ENCODE measurements around the gene TEPSIN.

The TEPSIN gene

DNA sequence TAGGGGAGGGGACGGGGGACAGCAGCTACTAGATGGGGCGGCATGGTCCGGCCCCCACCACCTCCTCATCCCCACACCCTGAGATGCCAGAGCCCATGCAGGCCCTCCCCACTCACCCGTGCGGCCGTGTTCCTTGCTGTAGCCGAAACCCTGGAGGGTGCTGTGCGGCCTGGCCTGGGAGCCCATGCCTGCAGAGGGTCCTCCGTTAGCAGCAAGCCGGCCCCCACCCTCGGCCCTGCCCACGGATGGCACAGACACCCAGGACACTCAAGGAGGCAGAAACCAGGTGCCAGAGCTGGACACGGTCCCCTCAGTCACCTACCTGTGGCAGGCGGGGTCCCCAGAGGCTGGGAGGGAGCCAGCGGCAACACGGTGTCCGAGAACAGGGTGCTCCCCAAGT is 5.5 kb downstream of the TEPSIN start:
- no peaks in the 10 kb centered on the region for H3K27me3 ChIP-seq (ENCODE audit: control insufficient read depth, insufficient read depth, low read length)
- no peak overlapping the region for H3K4me2 ChIP-seq (ENCODE audit: low read length)
- no peaks in the 10 kb centered on the region for H3K9me3 ChIP-seq (ENCODE audit: control insufficient read depth, low read length)
- H3K79me2 ChIP-seq = peaks cover 19% of the 10 kb centered on the region
- no peak overlapping the region for H3K27ac ChIP-seq
- H3K36me3 ChIP-seq (ENCODE audit: control insufficient read depth, insufficient read depth, low read length) = no peaks in the 10 kb centered on the region
- no peak overlapping the region for H2AFZ ChIP-seq
- no peak for TF ChIP-seq CTCF (IDR thresholded peaks at IDR 0.05)
- H3K4me3 ChIP-seq (ENCODE audit: low read depth, low read length) = no peak overlapping the region
- H3K9ac ChIP-seq = no peak overlapping the region
- peaks cover 9% of the 10 kb centered on the region for H3K4me1 ChIP-seq

DNA sequence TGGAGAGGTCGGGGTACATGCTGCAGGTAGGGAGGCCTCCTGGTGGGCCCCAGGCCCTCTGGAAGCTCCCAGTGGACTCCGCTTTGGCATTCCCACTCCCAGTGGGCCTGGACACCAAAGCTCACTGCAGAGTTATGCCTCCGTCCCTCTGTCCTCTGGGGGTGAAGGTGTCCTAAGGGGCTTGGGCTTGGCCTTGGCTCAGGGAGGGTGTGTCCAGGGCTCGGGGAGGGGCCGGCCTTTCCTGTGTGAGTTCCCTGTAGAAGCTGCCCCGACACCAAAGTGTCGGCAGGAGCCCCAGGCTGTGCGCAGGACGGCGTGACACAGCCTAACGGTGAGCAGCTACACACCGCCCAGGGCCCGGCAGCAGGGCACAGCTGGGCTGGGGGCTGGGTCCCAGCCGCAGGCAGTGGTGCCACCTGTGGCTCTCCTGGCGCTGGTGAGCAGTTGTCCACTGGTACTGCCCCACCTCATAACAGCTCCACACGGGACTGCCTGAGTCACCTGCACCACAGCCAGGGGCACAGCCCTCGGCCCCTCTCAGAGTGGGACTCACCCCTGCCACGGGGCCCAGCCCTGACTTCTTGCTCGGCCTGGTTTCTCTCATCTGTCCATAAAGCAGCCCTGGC is 6.1 kb downstream of the TEPSIN start:
- no peak for TF ChIP-seq CTCF (IDR thresholded peaks at IDR 0.05)
- H3K27me3 ChIP-seq (ENCODE audit: control insufficient read depth, insufficient read depth, low read length) = no peaks in the 10 kb centered on the region
- H2AFZ ChIP-seq = no peak overlapping the region
- no peak overlapping the region for H3K9ac ChIP-seq
- no peak overlapping the region for H3K4me2 ChIP-seq (ENCODE audit: low read length)
- peaks cover 13% of the 10 kb centered on the region for H3K79me2 ChIP-seq
- H3K4me1 ChIP-seq = peaks cover 5% of the 10 kb centered on the region
- H3K36me3 ChIP-seq (ENCODE audit: control insufficient read depth, insufficient read depth, low read length) = no peaks in the 10 kb centered on the region
- H3K27ac ChIP-seq = no peak overlapping the region
- H3K9me3 ChIP-seq (ENCODE audit: control insufficient read depth, low read length) = no peaks in the 10 kb centered on the region
- no peak overlapping the region for H3K4me3 ChIP-seq (ENCODE audit: low read depth, low read length)

GRCh38 chr17:81231766-81232581 is 6.9 kb downstream of the TEPSIN start:
- Histone ChIP-seq H3K27me3 (ENCODE audit: control insufficient read depth, insufficient read depth, low read length) (no peaks in the 10 kb centered on the region), H3K4me2 (ENCODE audit: low read length) (no peak overlapping the region), H3K79me2 (peaks cover 5% of the 10 kb centered on the region), H3K27ac (no peak overlapping the region), H2AFZ (no peak overlapping the region), H3K36me3 (ENCODE audit: control insufficient read depth, insufficient read depth, low read length) (no peaks in the 10 kb centered on the region), H3K9me3 (ENCODE audit: control insufficient read depth, low read length) (no peaks in the 10 kb centered on the region), H3K9ac (no peak overlapping the region), H3K4me1 (no peaks in the 10 kb centered on the region), H3K4me3 (ENCODE audit: low read depth, low read length) (no peak overlapping the region)
- no peak for TF ChIP-seq CTCF (IDR thresholded peaks at IDR 0.05)

DNA sequence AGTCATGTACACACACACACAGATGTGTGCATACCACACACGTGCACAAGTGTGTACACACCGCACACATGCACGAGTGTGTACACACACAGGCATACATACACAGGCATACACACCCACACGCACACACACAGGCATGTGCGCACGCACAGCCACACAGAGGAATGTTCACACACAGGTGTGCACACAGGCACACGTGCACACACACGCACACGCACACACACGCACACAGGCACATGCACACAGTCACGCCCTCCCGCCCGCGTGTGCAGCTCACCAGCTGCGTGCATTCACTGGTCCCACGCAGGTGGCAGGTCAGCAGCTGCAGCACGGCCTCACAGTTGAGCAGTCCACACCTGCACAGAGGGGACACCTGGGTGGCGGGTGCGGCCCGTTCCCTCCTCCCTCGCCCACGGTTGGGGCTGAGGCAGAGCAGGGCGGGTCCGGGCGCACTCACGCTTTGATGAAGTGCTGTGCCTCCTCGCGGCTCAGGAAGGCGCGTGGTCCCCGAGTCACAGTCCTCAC is 7.7 kb downstream of the TEPSIN start:
- H3K36me3 ChIP-seq (ENCODE audit: control insufficient read depth, insufficient read depth, low read length) = no peaks in the 10 kb centered on the region
- no peaks in the 10 kb centered on the region for H3K27me3 ChIP-seq (ENCODE audit: control insufficient read depth, insufficient read depth, low read length)
- H3K27ac ChIP-seq = no peak overlapping the region
- no peak for TF ChIP-seq CTCF (IDR thresholded peaks at IDR 0.05)
- peaks cover 2% of the 10 kb centered on the region for H3K79me2 ChIP-seq
- no peak overlapping the region for H3K4me3 ChIP-seq (ENCODE audit: low read depth, low read length)
- H3K9ac ChIP-seq = no peak overlapping the region
- no peak overlapping the region for H2AFZ ChIP-seq
- H3K9me3 ChIP-seq (ENCODE audit: control insufficient read depth, low read length) = no peaks in the 10 kb centered on the region
- no peaks in the 10 kb centered on the region for H3K4me1 ChIP-seq
- H3K4me2 ChIP-seq (ENCODE audit: low read length) = no peak overlapping the region

Measured in parathyroid adenoma (tissue), 2 donors.